ENCODE results near the gene PROCR. TPM values are rescaled to one million over a fixed set of nuclear protein-coding genes. Genes with fewer than 3 reads are reported as not detected.

The PROCR gene
- total RNA-seq, 2 experiments from 2014 or later: not detected

DNA sequence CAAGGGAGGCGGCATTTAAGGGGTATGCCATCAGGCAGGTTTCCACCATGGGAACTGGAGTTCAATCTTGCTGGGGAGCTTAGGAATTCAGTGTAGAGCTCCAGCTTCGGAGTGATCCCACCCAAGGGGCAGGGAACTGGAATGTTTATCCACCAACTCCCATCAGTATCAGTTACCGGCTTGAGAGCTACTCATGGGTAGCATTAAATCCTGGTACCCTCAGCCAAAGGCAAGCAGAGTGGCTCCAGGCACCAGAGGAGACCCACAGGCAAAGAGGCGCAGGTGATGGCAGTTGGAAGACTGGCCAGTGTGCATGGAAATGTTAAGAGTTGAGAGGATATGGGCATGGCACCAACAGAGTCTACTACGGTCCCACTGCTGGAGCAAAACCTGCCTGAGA is 38.8 kb upstream of the PROCR start:
- H3K9me2 ChIP-seq (ENCODE audit: insufficient read depth, low read length): no peaks in the 10 kb centered on the region
- no peaks in the 10 kb centered on the region for H3K79me2 ChIP-seq (ENCODE audit: insufficient read depth, low read depth, low read length)
- CTCF ChIA-PET (ENCODE audit: unreplicated experiment): no interaction called here
- no peaks in the 10 kb centered on the region for H4K20me1 ChIP-seq (ENCODE audit: insufficient read depth, low read length)
- H3K27ac ChIP-seq (ENCODE audit: low read depth, low read length, poor library complexity, severe bottlenecking): no peak overlapping the region
- no peaks in the 10 kb centered on the region for H3K9me3 ChIP-seq (ENCODE audit: low read length)
- H2AFZ ChIP-seq (ENCODE audit: low read length): no peak overlapping the region
- peaks cover 40% of the 10 kb centered on the region for H3K36me3 ChIP-seq (ENCODE audit: insufficient read depth, low read length)
- no peaks in the 10 kb centered on the region for H3K4me1 ChIP-seq (ENCODE audit: insufficient read depth, low read length, poor library complexity, severe bottlenecking)
- intact Hi-C loops (cut with micrococcal nuclease; ENCODE audit: unreplicated experiment): no loop called here
- no peak for DNase-seq (ENCODE audit: low spot score)
- BruUV-seq (replicated peaks): no TSS peak
- H3K4me2 ChIP-seq (ENCODE audit: low read length): no peak overlapping the region
- H3K4me3 ChIP-seq (ENCODE audit: low read depth, low read length, poor library complexity, severe bottlenecking): no peak overlapping the region
- TF ChIP-seq, protein P1, sequence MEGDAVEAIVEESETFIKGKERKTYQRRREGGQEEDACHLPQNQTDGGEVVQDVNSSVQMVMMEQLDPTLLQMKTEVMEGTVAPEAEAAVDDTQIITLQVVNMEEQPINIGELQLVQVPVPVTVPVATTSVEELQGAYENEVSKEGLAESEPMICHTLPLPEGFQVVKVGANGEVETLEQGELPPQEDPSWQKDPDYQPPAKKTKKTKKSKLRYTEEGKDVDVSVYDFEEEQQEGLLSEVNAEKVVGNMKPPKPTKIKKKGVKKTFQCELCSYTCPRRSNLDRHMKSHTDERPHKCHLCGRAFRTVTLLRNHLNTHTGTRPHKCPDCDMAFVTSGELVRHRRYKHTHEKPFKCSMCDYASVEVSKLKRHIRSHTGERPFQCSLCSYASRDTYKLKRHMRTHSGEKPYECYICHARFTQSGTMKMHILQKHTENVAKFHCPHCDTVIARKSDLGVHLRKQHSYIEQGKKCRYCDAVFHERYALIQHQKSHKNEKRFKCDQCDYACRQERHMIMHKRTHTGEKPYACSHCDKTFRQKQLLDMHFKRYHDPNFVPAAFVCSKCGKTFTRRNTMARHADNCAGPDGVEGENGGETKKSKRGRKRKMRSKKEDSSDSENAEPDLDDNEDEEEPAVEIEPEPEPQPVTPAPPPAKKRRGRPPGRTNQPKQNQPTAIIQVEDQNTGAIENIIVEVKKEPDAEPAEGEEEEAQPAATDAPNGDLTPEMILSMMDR (conservative IDR thresholded peaks at IDR 0.05; ENCODE audit: low read length): no peak
- TF ChIP-seq EZH2phosphoT487 (IDR thresholded peaks at IDR 0.05; ENCODE audit: borderline replicate concordance, low read depth, low read length): no peak
- POLR2A ChIA-PET: interaction anchor here (1.7 kb wide), 1 partner anchor 14 kb away, joined by 4 read pairs; the partner anchor contains the start of gene EDEM2

DNA sequence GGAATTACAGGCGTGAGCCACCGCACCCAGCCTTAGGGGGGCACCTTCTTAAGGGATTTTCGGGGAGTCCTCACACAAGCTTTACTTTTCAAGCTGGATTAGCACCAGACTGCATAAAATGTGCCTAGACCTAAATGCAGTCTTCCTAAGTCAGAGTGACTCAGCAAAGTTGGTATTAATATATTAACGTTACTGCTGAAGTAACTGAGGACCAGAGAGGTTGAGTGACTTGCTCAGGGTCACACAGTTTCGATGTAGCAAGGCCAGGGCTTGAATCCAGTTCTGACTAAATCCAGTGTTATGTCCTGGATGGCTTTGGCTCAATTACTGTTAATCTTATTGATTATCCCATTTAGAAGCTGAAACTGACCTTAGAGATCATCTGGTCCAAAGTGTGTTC is 38.1 kb upstream of the PROCR start:
- peaks cover 36% of the 10 kb centered on the region for H3K36me3 ChIP-seq (ENCODE audit: insufficient read depth, low read length)
- no peak overlapping the region for H3K27ac ChIP-seq (ENCODE audit: low read depth, low read length, poor library complexity, severe bottlenecking)
- no peak for DNase-seq (ENCODE audit: low spot score)
- intact Hi-C loops (cut with micrococcal nuclease; ENCODE audit: unreplicated experiment): no loop called here
- no peaks in the 10 kb centered on the region for H3K4me1 ChIP-seq (ENCODE audit: insufficient read depth, low read length, poor library complexity, severe bottlenecking)
- H3K79me2 ChIP-seq (ENCODE audit: insufficient read depth, low read depth, low read length): no peaks in the 10 kb centered on the region
- ChIA-PET POLR2A (interaction anchor here (1.7 kb wide), 1 partner anchor 13 kb away, joined by 4 read pairs; the partner anchor contains the start of gene EDEM2), CTCF (ENCODE audit: unreplicated experiment) (no interaction called here)
- no peak overlapping the region for H3K4me3 ChIP-seq (ENCODE audit: low read depth, low read length, poor library complexity, severe bottlenecking)
- H3K4me2 ChIP-seq (ENCODE audit: low read length): no peak overlapping the region
- no peaks in the 10 kb centered on the region for H3K9me3 ChIP-seq (ENCODE audit: low read length)
- no peaks in the 10 kb centered on the region for H4K20me1 ChIP-seq (ENCODE audit: insufficient read depth, low read length)
- no peak overlapping the region for H2AFZ ChIP-seq (ENCODE audit: low read length)
- no peaks in the 10 kb centered on the region for H3K9me2 ChIP-seq (ENCODE audit: insufficient read depth, low read length)
- no TSS peak for BruUV-seq (replicated peaks)
- TF ChIP-seq, protein P1 (conservative IDR thresholded peaks at IDR 0.05; ENCODE audit: low read length): no peak
- no peak for TF ChIP-seq EZH2phosphoT487 (IDR thresholded peaks at IDR 0.05; ENCODE audit: borderline replicate concordance, low read depth, low read length)

DNA sequence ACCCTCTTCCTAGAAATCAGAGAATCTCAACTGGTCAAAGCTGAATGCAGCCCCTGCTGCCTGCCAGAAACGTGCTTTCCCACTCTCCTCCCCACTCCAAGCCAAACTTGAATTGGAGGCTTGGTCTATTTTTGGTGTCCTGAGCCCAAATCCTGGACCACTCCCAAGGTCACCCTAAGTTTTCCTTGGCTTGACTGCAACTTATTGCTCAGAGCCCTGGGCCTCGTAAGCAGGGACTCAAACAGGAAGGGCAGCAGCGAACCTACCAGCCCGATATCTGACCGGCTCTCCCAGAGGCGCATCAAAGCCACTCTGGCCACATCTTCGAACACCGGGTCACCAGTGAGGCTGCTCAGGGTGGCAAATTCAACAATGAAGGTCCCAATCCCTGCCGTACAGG is 37.4 kb upstream of the PROCR start:
- DNase-seq (ENCODE audit: low spot score): no peak
- H3K4me2 ChIP-seq (ENCODE audit: low read length): no peak overlapping the region
- H3K9me3 ChIP-seq (ENCODE audit: low read length): no peaks in the 10 kb centered on the region
- H3K27ac ChIP-seq (ENCODE audit: low read depth, low read length, poor library complexity, severe bottlenecking): no peak overlapping the region
- ChIA-PET POLR2A (no interaction called here), CTCF (ENCODE audit: unreplicated experiment) (no interaction called here)
- no peaks in the 10 kb centered on the region for H3K9me2 ChIP-seq (ENCODE audit: insufficient read depth, low read length)
- H3K4me3 ChIP-seq (ENCODE audit: low read depth, low read length, poor library complexity, severe bottlenecking): no peak overlapping the region
- TF ChIP-seq, protein P1 (conservative IDR thresholded peaks at IDR 0.05; ENCODE audit: low read length): no peak
- no peak for TF ChIP-seq EZH2phosphoT487 (IDR thresholded peaks at IDR 0.05; ENCODE audit: borderline replicate concordance, low read depth, low read length)
- H3K79me2 ChIP-seq (ENCODE audit: insufficient read depth, low read depth, low read length): no peaks in the 10 kb centered on the region
- H3K4me1 ChIP-seq (ENCODE audit: insufficient read depth, low read length, poor library complexity, severe bottlenecking): no peaks in the 10 kb centered on the region
- no TSS peak for BruUV-seq (replicated peaks)
- no peaks in the 10 kb centered on the region for H4K20me1 ChIP-seq (ENCODE audit: insufficient read depth, low read length)
- intact Hi-C loops (cut with micrococcal nuclease; ENCODE audit: unreplicated experiment): no loop called here
- no peak overlapping the region for H2AFZ ChIP-seq (ENCODE audit: low read length)
- peaks cover 36% of the 10 kb centered on the region for H3K36me3 ChIP-seq (ENCODE audit: insufficient read depth, low read length)
